Forelimb muscle (tissue), 1 donor: ENCODE data around the gene NOS1AP. TPM values are rescaled to one million over a fixed set of nuclear protein-coding genes. Genes with fewer than 3 reads are reported as not detected.
"Not testable (repeated sequence)": the region's sequence is repeated elsewhere in the genome, so short reads cannot be mapped to it uniquely, and the experiment has no call there.

Experiments used
- DNase-seq: peaks from one replicate; pipeline ENCODE4 v3.0.0-alpha.2; 2013; ENCODE audit warnings: low read depth
- polyA plus RNA-seq: library from polyadenylated mRNA; unstranded; fragments of 120-200 nt; gene quantifications from one replicate; pipeline ENCODE4 v1.2.1, GENCODE V29; 2013; ENCODE audit not compliant: insufficient read length

Gene NOS1AP
- polyA plus RNA-seq, 1 donor, result 0.56 TPM

GRCh38 chr1:162056579-162056978 lies 12.9 kb upstream of the NOS1AP start:
- no peak for DNase-seq

DNA sequence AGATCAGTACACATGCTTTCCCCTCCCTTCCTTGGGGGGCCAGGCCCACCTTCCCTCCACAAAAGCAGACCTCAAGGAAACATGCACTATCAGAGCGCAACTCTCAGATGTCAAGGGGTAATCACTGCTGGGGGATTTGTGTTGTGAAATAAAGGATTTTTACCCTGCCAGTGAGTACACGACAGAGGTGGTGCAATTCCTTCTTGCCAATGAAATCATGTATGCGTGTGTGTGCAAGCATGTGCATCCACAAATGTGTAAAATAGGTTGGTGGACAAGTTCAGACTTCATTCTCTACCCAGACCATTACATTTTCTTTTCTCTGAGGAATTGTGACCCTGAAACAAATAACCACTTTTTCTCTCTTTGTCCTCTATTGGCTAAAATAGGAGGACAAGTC lies 9.8 kb upstream of the NOS1AP start:
- no peak for DNase-seq

DNA sequence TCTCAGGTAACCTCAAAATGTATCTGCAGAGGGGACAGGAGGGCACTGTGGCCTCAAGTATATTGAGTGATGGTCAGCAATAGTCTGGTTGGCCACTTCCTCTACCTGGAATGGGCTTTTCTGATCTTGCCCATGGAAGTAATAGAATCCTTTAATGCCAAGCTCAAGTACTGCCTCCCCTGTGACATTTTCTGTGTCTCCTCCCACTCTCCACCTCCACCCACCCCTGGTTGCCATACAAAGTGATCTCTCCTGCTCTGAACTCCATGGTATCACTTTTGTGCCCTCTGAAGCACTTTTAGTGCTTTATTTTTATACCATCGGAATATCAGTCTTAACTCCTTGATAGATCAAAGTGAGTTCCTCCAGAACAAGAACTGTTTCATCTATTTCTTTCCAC lies 9.2 kb upstream of the NOS1AP start:
- no peak for DNase-seq

- DNase-seq, result no peak
Observed at GRCh38 chr1:162062542-162063015, 6.9 kb upstream of the NOS1AP start.

DNA sequence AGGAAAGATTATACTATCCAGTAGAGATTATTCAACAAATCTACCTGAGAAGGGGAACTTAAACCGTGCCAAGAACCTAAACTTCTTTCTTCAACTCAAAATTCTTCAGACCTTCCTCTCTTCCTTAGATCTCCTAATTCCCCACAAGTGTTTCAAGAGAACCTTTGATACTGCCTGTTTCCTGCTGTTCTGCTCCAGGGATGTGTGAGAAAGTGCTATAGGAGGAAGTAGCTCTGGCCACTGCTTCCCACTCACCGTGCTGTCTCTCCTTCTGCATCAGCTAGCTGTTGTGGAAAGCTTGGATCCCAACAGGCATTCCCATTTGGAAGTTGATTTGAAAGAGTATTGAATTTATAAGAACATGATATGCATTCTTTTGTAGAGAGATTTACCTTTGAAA lies 4.5 kb upstream of the NOS1AP start:
- DNase-seq, result no peak

DNA sequence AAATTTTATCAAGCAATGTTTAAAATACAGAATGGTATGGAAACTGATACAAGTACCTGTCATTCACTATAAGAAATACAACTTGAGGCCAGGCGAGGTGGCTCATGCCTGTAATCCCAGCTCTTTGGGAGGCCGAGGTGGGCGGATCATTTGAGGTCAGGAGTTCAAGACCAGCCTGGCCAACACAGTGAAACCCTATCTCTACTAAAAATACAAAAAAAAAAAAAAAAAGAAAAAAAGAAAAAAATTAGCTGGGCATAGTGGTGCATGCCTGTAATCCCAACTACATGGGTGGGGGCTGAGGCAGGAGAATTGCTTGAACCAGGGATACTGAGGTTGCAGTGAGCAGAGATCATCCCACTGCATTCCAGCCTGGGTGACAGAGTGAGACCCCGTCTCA lies 2.7 kb upstream of the NOS1AP start:
- not testable (repeated sequence) for DNase-seq

GRCh38 chr1:162067466-162067865 lies 2.0 kb upstream of the NOS1AP start:
- DNase-seq, result no peak

- no peak for DNase-seq
Observed at GRCh38 chr1:162068301-162068700, 1.2 kb upstream of the NOS1AP start.

DNA sequence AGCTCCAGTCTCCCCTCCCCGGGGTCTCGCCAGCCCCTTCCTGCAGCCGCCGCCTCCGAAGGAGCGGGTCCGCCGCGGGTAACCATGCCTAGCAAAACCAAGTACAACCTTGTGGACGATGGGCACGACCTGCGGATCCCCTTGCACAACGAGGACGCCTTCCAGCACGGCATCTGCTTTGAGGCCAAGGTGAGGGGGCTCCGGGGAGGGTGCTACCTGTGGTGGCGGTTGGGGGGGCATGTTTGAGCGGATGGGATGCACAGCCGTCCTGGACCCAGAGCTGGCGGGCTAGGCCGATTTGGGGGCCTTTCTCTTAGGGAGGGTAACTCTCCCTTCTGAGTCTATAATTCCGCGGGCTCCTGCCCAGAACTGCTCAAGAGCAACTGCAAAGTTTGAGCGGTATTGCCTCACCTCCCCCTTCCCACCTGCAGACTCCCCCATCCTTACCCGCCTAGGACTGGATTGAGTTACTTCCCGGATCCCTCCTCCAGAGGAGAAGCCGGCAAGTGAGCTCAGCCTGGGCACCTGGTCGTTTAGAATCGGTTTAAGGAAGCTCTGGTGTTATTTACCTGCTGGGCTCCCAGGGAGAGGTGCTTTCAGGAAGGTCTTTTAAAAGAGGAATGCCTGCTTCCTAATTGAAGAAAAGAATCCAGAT lies 730 bp downstream of the NOS1AP start:
- no peak for DNase-seq

DNA sequence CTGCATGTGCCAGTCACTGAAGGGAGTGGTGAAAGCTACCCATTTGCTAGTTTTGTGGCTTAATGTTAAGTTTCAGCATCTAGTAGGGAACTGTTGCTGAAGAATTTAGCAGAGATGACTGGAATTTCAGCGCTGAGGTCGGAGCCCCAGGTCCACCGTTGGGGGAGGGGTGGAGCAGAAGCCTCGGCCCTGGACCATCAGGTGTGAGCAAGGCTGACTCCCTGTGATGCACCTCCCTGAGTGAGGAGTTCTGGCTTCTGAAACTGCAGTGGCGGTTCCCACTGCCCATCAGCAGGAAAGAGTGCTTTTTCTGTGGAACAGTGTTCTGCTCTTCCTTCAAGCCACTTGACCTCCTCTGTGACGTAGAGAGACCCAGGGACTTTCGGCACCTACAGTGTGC lies 1.3 kb downstream of the NOS1AP start:
- no peak for DNase-seq

GRCh38 chr1:162072740-162073139 lies 3.2 kb downstream of the NOS1AP start:
- no peak for DNase-seq

DNA sequence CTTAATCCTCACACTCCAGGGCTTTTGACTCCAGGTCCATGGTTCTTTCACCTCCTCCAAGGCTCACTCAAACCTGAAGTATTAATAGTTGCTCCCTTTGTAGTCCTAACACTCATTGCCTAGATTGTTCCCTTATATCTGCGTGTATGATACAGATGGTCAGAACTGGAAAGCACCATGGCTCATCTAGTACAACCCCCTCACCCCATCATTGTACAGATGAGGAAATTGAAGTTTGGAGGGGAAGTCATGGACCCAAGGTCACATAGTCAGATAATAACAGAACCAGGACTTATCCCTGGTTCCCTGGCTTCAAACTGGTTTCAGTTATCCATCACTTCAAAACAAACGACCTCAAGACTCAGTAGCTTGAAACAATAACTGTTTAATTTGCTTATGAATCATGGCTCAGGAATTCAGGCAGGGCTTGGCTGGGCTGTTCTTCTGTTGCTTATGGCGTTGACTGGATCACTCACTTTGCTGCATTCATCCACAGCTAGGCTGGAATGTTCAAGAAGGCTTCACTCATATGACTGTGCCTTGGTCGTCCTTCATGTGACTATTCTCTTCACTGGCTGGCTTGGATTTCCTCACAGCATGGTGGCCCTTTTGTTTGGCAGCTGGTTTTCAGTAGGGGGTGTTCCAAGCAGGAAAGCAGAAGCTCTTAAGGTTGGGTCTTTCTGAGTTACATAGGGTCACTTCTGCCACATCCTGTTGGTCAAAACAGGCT lies 5.0 kb downstream of the NOS1AP start:
- DNase-seq, result no peak

DNA sequence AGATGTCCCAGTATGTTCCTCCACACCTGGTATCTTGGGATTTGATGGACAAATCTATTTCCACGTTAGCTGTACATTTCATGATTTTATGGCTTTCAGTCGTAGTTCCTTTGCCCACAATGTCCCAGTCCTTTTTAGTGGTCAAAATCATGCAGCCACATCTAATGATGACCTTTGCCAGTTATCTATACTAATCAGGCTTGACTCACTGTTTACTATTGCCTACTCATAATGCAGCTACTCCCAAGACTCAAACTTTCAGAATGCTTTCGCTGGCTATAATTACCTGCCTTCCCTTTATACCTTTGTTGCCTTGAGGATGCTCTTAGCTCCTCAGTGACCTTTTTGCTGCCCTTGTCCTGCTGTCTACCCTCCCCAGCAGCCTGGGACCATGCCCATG lies 6.4 kb downstream of the NOS1AP start:
- DNase-seq, result no peak

- DNase-seq, result no peak
Observed at GRCh38 chr1:162077648-162078299, 8.3 kb downstream of the NOS1AP start.

GRCh38 chr1:162079030-162079429 lies 9.5 kb downstream of the NOS1AP start:
- DNase-seq, result no peak

DNA sequence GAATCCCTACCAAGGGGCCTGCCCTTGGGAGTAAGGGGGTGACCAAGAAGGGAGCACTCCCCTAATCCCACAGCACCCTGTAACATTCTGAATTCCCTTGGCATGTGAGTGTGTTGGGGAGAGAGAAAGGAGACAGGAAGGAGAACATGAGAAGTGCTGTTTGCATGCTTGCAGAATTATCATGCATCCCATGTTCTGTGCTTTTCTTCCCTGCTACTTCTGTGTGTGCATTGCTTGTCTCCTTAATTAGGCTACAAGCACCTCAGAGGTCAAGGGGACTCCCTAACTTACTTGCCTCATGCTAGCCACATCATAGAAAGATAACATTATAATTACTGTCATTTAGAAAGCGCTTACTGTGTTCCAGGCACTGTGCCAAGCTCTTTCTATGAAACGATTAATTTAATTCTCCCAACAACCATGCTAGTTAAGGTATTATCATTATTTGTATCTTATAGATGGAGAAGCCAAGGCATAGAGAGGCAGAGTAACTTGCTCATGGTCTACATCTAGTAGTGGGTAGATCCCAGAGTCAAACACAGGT lies 11.1 kb downstream of the NOS1AP start:
- no peak for DNase-seq

DNA sequence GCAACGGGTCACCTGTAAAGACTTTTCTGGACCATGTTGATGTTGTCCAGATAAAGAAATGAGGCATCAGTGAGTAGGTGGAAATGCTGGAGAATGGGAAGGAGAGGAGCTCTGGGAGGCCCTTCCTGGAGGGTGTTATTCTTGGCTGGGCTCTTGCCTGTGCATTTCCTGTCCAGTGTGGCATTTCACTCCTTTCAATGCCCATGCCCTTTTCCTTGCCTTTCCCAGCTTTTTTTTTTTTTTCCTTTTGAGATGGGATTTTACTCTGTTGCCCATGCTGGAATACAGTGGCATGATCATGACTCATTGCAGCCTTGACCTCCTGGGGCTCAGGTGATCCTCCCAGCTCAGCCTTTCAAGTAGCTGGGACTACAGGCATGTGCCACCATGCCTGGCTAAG lies 11.8 kb downstream of the NOS1AP start:
- DNase-seq, result no peak

- not testable (repeated sequence) for DNase-seq
Observed at GRCh38 chr1:162082080-162082479, 12.6 kb downstream of the NOS1AP start.

- no peak for DNase-seq
Observed at GRCh38 chr1:162083273-162083672, 13.8 kb downstream of the NOS1AP start.

- DNase-seq, result no peak
Observed at GRCh38 chr1:162085991-162086390, 16.5 kb downstream of the NOS1AP start.

GRCh38 chr1:162087111-162087510 lies 17.6 kb downstream of the NOS1AP start:
- no peak for DNase-seq

DNA sequence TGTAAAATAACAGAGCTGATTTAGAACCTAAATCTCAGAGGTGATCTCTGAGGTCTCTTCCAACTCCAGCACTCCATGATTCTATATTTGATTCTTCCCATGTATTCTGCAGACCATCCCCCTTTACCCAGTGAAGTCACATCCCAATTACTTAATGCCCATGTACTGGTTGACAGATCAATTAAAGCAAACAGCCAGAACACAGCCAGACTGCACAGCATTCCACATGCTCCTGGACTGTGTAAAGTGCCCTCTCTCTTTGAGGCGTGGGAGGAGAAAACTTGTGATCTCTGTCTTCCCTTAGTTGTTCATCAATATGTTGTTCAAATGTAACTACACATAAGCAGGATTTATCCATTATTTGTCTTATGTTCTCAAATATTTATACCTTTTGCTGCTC lies 18.1 kb downstream of the NOS1AP start:
- no peak for DNase-seq
